ENCODE measurements around the gene CPXM2. TPM values are rescaled to one million over a fixed set of nuclear protein-coding genes. Genes with fewer than 3 reads are reported as not detected.

Gene CPXM2
- total RNA-seq, 2 experiments from 2014 or later, result not detected

- H3K4me3 Mint-ChIP-seq, result no peak overlapping the region
- H3K27me3 ChIP-seq (ENCODE audit: control insufficient read depth in 1 of 2, insufficient read depth in 2 of 2, low read length in 2 of 2), result peaks cover 0 to 2% of the 10 kb centered on the region in 2 experiments
- no peak for ATAC-seq (ENCODE audit: poor library complexity)
- no peaks in the 10 kb centered on the region for H3K36me3 Mint-ChIP-seq (ENCODE audit: low read depth)
- H3K36me3 ChIP-seq (ENCODE audit: insufficient read depth, low read length), result no peaks in the 10 kb centered on the region
- H3K4me3 ChIP-seq (ENCODE audit: low read length), result no peak overlapping the region
- ChIA-PET CTCF (no interaction called here), POLR2A (no interaction called here)
- intact Hi-C loops (cut with DNase I, micrococcal nuclease), result no loop called here
- DNase-seq, result no peak
- H3K27ac Mint-ChIP-seq, result no peak overlapping the region
- H3K9me3 ChIP-seq (ENCODE audit: control insufficient read depth in 1 of 2, insufficient read depth in 1 of 2, low read length in 2 of 2), result no peaks in the 10 kb centered on the region
- H3K9me3 Mint-ChIP-seq, result no peaks in the 10 kb centered on the region
- H3K27ac ChIP-seq (ENCODE audit: low read depth in 1 of 2, low read length in 2 of 2), result no peak overlapping the region
- H3K27me3 Mint-ChIP-seq, result peaks cover 12% of the 10 kb centered on the region
- no peaks in the 10 kb centered on the region for H3K4me1 Mint-ChIP-seq (ENCODE audit: low read depth)
- TF ChIP-seq CTCF (IDR thresholded peaks at IDR 0.05), result no peak
- H3K4me1 ChIP-seq (ENCODE audit: insufficient read depth, low read length), result no peaks in the 10 kb centered on the region
These were observed 22.6 kb downstream of the CPXM2 start for GRCh38 chr10:123869020-123869414.

- Histone ChIP-seq H3K27me3 (ENCODE audit: control insufficient read depth in 1 of 2, insufficient read depth in 2 of 2, low read length in 2 of 2) (peaks cover 0 to 2% of the 10 kb centered on the region in 2 experiments), H3K4me1 (ENCODE audit: insufficient read depth, low read length) (no peaks in the 10 kb centered on the region), H3K4me3 (ENCODE audit: low read length) (no peak overlapping the region), H3K9me3 (ENCODE audit: control insufficient read depth in 1 of 2, insufficient read depth in 1 of 2, low read length in 2 of 2) (no peaks in the 10 kb centered on the region), H3K27ac (ENCODE audit: low read depth in 1 of 2, low read length in 2 of 2) (no peak overlapping the region), H3K36me3 (ENCODE audit: insufficient read depth, low read length) (no peaks in the 10 kb centered on the region)
- H3K36me3 Mint-ChIP-seq (ENCODE audit: low read depth), result no peaks in the 10 kb centered on the region
- peaks cover 12% of the 10 kb centered on the region for H3K27me3 Mint-ChIP-seq
- TF ChIP-seq CTCF (IDR thresholded peaks at IDR 0.05), result no peak
- no peak overlapping the region for H3K27ac Mint-ChIP-seq
- H3K4me1 Mint-ChIP-seq (ENCODE audit: low read depth), result no peaks in the 10 kb centered on the region
- DNase-seq (no peak), ATAC-seq (ENCODE audit: poor library complexity) (no peak)
- no peaks in the 10 kb centered on the region for H3K9me3 Mint-ChIP-seq
- ChIA-PET POLR2A (no interaction called here), CTCF (no interaction called here)
- intact Hi-C loops (cut with DNase I, micrococcal nuclease), result no loop called here
- H3K4me3 Mint-ChIP-seq, result no peak overlapping the region
These were observed 23.3 kb downstream of the CPXM2 start for GRCh38 chr10:123868038-123869019.

- CTCF ChIA-PET, result no interaction called here
These were observed 25.7 kb downstream of the CPXM2 start for GRCh38 chr10:123865880-123866279.

More at GRCh38 chr10:123865880-123866279, 25.7 kb downstream of the CPXM2 start:
- H3K36me3 ChIP-seq (ENCODE audit: insufficient read depth, low read length), result no peaks in the 10 kb centered on the region
- H3K4me3 Mint-ChIP-seq, result no peak overlapping the region
- H3K27me3 Mint-ChIP-seq, result peaks cover 9% of the 10 kb centered on the region
- intact Hi-C loops (cut with DNase I, micrococcal nuclease), result no loop called here
- TF ChIP-seq CTCF (IDR thresholded peaks at IDR 0.05), result no peak
- H3K4me1 ChIP-seq (ENCODE audit: insufficient read depth, low read length), result no peaks in the 10 kb centered on the region
- no peaks in the 10 kb centered on the region for H3K9me3 Mint-ChIP-seq
- H3K27ac ChIP-seq (ENCODE audit: low read depth in 1 of 2, low read length in 2 of 2), result no peak overlapping the region
- no peak overlapping the region for H3K27ac Mint-ChIP-seq
- no peaks in the 10 kb centered on the region for H3K36me3 Mint-ChIP-seq (ENCODE audit: low read depth)
- no peaks in the 10 kb centered on the region for H3K4me1 Mint-ChIP-seq (ENCODE audit: low read depth)
- no peak for ATAC-seq (ENCODE audit: poor library complexity)
- POLR2A ChIA-PET, result no interaction called here
- H3K4me3 ChIP-seq (ENCODE audit: low read length), result no peak overlapping the region
- DNase-seq, result no peak
- peaks cover 0 to 5% of the 10 kb centered on the region in 2 experiments for H3K9me3 ChIP-seq (ENCODE audit: control insufficient read depth in 1 of 2, insufficient read depth in 1 of 2, low read length in 2 of 2)
- peaks cover 0 to 2% of the 10 kb centered on the region in 2 experiments for H3K27me3 ChIP-seq (ENCODE audit: control insufficient read depth in 1 of 2, insufficient read depth in 2 of 2, low read length in 2 of 2)

Data from CD4-positive, alpha-beta T cell (primary cell).